PC-3 (cell line): ENCODE data around the gene CDH10. TPM values are rescaled to one million over a fixed set of nuclear protein-coding genes. Genes with fewer than 3 reads are reported as not detected.

Experiments used
- ATAC-seq: fragments of 200-7000 bp; cut with Tn5 transposase; 2 replicates; pipeline ENCODE4 v1.9.1; 2020; ENCODE audit warnings: mild to moderate bottlenecking, moderate library complexity
- BruUV-seq: library from RNA; stranded (reverse); fragments of 400-500 nt; replicated peaks from 2 replicates; lab custom pipeline; 2021; lab: Mats Ljungman, UMichigan
- CTCF ChIA-PET: fragments of 300-600 bp; sonication (Branson Sonifier 250); formaldehyde crosslinking; loops from one replicate; lab custom pipeline; 2022; ENCODE audit warnings: antibody characterized with exemption; lab: Charles Lee
- POLR2A ChIA-PET: fragments of 300-600 bp; sonication (Branson Sonifier 250); formaldehyde crosslinking; loops from one replicate; lab custom pipeline; 2022; ENCODE audit warnings: antibody characterized with exemption; ENCODE audit not compliant: unreplicated experiment; lab: Charles Lee
- DNase-seq: peaks from one replicate; pipeline ENCODE4 v3.0.0-alpha.2; 2015
- H2AFZ ChIP-seq: fragments of 300-600 bp; sonication (generic); 2 replicates; pipeline ENCODE4 v1.6.0; 2016; ENCODE audit warnings: antibody characterized with exemption, low read length
- H3F3A ChIP-seq: fragments of 300-600 bp; sonication (generic); one replicate; pipeline ENCODE4 v1.6.0; 2017; ENCODE audit warnings: antibody characterized with exemption, low read length, control low read depth, mild to moderate bottlenecking; ENCODE audit not compliant: unreplicated experiment
- H3K27ac ChIP-seq: fragments of 300-600 bp; sonication (generic); 2 replicates; pipeline ENCODE4 v1.5.1; 2016; ENCODE audit warnings: mild to moderate bottlenecking, low read length
- H3K27me3 ChIP-seq: fragments of 300-600 bp; sonication (generic); 2 replicates; pipeline ENCODE4 v1.6.1; 2016; ENCODE audit warnings: low read length, mixed read lengths
- H3K36me3 ChIP-seq: fragments of 300-600 bp; sonication (generic); 2 replicates; pipeline ENCODE4 v1.6.1; 2016; ENCODE audit warnings: low read depth, mixed run types, low read length, mixed read lengths
- H3K4me1 ChIP-seq: fragments of 300-600 bp; sonication (generic); 2 replicates; pipeline ENCODE4 v1.5.1; 2016; ENCODE audit warnings: low read length; ENCODE audit not compliant: insufficient read depth
- H3K4me2 ChIP-seq: fragments of 300-600 bp; sonication (generic); 2 replicates; pipeline ENCODE4 v1.6.0; 2016; ENCODE audit warnings: low read length
- H3K4me3 ChIP-seq: fragments of 300-600 bp; sonication (generic); 2 replicates; pipeline ENCODE4 v1.5.1; 2016; ENCODE audit warnings: mild to moderate bottlenecking, low read length, mixed read lengths
- H3K79me2 ChIP-seq: fragments of 300-600 bp; sonication (generic); 2 replicates; pipeline ENCODE4 v1.6.1; 2017; ENCODE audit warnings: low read length, mixed read lengths
- H3K9ac ChIP-seq: fragments of 300-600 bp; sonication (generic); 2 replicates; pipeline ENCODE4 v1.6.0; 2016; ENCODE audit warnings: mild to moderate bottlenecking, low read length
- H3K9me2 ChIP-seq: fragments of 300-600 bp; sonication (generic); replicated peaks from 2 replicates; pipeline ENCODE4 v1.6.1; 2016; ENCODE audit warnings: mixed run types, low read length, mixed read lengths
- H3K9me3 ChIP-seq: fragments of 300-600 bp; sonication (generic); 2 replicates; pipeline ENCODE4 v1.6.1; 2016; ENCODE audit warnings: low read length, mixed read lengths
- H4K20me1 ChIP-seq: fragments of 300-600 bp; sonication (generic); 2 replicates; pipeline ENCODE4 v1.6.1; 2016; ENCODE audit warnings: low read length, mixed read lengths
- CTCF ChIP-seq: fragments of 300-600 bp; sonication (generic); conservative IDR thresholded peaks from 2 replicates; pipeline ENCODE4 v1.5.1; 2017; ENCODE audit warnings: antibody characterized with exemption, low read depth, mild to moderate bottlenecking, low read length
- EZH2 ChIP-seq: fragments of 300-600 bp; sonication (generic); IDR thresholded peaks from one replicate; pipeline ENCODE4 v1.6.1; 2017; ENCODE audit warnings: antibody characterized with exemption, mild to moderate bottlenecking, low read length; ENCODE audit not compliant: unreplicated experiment
- EZH2phosphoT487 ChIP-seq: fragments of 300-600 bp; sonication (generic); IDR thresholded peaks from 2 replicates; pipeline ENCODE4 v1.6.1; 2018; ENCODE audit warnings: mild to moderate bottlenecking, antibody characterized with exemption, low read length, borderline replicate concordance
- intact Hi-C: fragments of 100-400 bp; cut with micrococcal nuclease; formaldehyde crosslinking; loops from 2 replicates; pipeline ENCODE4 v1.9.0; 2023
- total RNA-seq: library from RNA; depleted of rRNA; stranded (reverse); fragments of >200 nt; gene quantifications from 2 replicates; pipeline ENCODE4 v1.2.3, GENCODE V29; 2014

CDH10 gene
- total RNA-seq, 1 experiment from 2014 or later, result not detected

DNA sequence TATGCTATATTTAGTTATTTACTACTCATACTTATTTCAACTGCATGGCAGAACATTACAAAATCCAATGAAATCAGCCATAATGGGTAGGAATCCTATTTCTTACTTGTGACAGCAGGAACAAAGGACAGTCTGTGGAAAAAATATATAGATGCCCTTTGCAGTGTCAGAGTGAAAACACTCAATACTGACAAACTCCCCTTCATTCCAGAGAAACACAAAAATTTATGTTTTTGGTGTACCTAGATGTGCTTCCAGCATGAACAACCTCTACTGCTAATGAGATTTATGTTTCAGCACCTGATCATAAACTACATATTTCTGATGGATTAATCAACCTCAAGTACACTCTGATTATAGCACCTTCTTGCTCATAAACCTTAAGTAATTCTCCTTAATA is 132.4 kb downstream of the CDH10 start:
- Histone ChIP-seq H3K9ac (no peak overlapping the region), H3K4me3 (no peak overlapping the region), H3F3A (no peaks in the 10 kb centered on the region), H3K9me2 (no peaks in the 10 kb centered on the region), H3K79me2 (no peaks in the 10 kb centered on the region), H3K36me3 (no peaks in the 10 kb centered on the region), H3K4me2 (no peak overlapping the region), H3K9me3 (no peaks in the 10 kb centered on the region), H4K20me1 (no peaks in the 10 kb centered on the region), H3K4me1 (no peaks in the 10 kb centered on the region), H3K27ac (no peak overlapping the region), H3K27me3 (no peaks in the 10 kb centered on the region), H2AFZ (no peak overlapping the region)
- DNase-seq, result no peak
- no TSS peak for BruUV-seq
- intact Hi-C loops, result no loop called here
- ChIA-PET POLR2A (no interaction called here), CTCF (no interaction called here)
- no peak for ATAC-seq
- no peak for TF ChIP-seq EZH2phosphoT487
- no peak for TF ChIP-seq EZH2
- TF ChIP-seq CTCF, result no peak

GRCh38 chr5:24510523-24510988 is 134.2 kb downstream of the CDH10 start:
- DNase-seq, result no peak
- intact Hi-C loops, result no loop called here

DNA sequence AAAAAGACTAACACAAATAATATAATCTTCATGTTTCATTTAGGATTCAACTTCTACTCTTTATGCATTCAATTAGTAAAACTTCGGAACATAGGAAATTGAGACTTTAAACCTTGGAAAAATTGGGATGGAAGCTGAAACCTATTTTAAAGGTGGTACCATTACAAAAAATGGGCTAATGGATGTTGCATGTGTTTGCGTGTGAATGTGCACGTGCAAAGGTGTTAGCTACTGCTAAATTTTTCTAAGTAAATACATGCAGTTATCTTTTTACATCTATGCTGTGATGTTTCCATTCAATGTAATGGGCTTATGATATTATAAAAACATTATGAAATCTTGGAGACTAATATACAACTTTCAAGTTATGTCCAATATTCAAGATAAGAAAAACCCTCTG is 134.8 kb downstream of the CDH10 start:
- H3K4me1 ChIP-seq, result no peaks in the 10 kb centered on the region
- no peak overlapping the region for H3K9ac ChIP-seq
- ATAC-seq (no peak), DNase-seq (no peak)
- H3K9me3 ChIP-seq, result no peaks in the 10 kb centered on the region
- intact Hi-C loops, result no loop called here
- no peaks in the 10 kb centered on the region for H3K9me2 ChIP-seq
- H3F3A ChIP-seq, result no peaks in the 10 kb centered on the region
- no TSS peak for BruUV-seq
- H2AFZ ChIP-seq, result no peak overlapping the region
- CTCF ChIA-PET, result no interaction called here
- H3K4me3 ChIP-seq, result no peak overlapping the region
- H4K20me1 ChIP-seq, result no peaks in the 10 kb centered on the region
- H3K27ac ChIP-seq, result no peak overlapping the region
- no peak for TF ChIP-seq CTCF
- no peak for TF ChIP-seq EZH2
- no peak for TF ChIP-seq EZH2phosphoT487
- H3K4me2 ChIP-seq, result no peak overlapping the region
- H3K79me2 ChIP-seq, result no peaks in the 10 kb centered on the region
- no peaks in the 10 kb centered on the region for H3K27me3 ChIP-seq
- no peaks in the 10 kb centered on the region for H3K36me3 ChIP-seq
- POLR2A ChIA-PET, result no interaction called here

More at GRCh38 chr5:24510523-24510988, 134.2 kb downstream of the CDH10 start:
- H3F3A ChIP-seq, result no peaks in the 10 kb centered on the region
- no peaks in the 10 kb centered on the region for H3K27me3 ChIP-seq
- TF ChIP-seq EZH2phosphoT487 (no peak), EZH2 (no peak)
- BruUV-seq, result no TSS peak
- H3K9me3 ChIP-seq, result no peaks in the 10 kb centered on the region
- H2AFZ ChIP-seq, result no peak overlapping the region
- no peaks in the 10 kb centered on the region for H3K36me3 ChIP-seq
- H3K4me2 ChIP-seq, result no peak overlapping the region
- no peak overlapping the region for H3K9ac ChIP-seq
- ChIA-PET CTCF (no interaction called here), POLR2A (no interaction called here)
- no peaks in the 10 kb centered on the region for H3K79me2 ChIP-seq
- ATAC-seq, result no peak
- H3K4me3 ChIP-seq, result no peak overlapping the region
- no peaks in the 10 kb centered on the region for H3K9me2 ChIP-seq
- no peak overlapping the region for H3K27ac ChIP-seq
- no peaks in the 10 kb centered on the region for H3K4me1 ChIP-seq
- H4K20me1 ChIP-seq, result no peaks in the 10 kb centered on the region
